ENCODE data around the gene PHPT1.
"Not testable (repeated sequence)": the region's sequence is repeated elsewhere in the genome, so short reads cannot be mapped to it uniquely, and the experiment has no call there.

The PHPT1 gene

DNA sequence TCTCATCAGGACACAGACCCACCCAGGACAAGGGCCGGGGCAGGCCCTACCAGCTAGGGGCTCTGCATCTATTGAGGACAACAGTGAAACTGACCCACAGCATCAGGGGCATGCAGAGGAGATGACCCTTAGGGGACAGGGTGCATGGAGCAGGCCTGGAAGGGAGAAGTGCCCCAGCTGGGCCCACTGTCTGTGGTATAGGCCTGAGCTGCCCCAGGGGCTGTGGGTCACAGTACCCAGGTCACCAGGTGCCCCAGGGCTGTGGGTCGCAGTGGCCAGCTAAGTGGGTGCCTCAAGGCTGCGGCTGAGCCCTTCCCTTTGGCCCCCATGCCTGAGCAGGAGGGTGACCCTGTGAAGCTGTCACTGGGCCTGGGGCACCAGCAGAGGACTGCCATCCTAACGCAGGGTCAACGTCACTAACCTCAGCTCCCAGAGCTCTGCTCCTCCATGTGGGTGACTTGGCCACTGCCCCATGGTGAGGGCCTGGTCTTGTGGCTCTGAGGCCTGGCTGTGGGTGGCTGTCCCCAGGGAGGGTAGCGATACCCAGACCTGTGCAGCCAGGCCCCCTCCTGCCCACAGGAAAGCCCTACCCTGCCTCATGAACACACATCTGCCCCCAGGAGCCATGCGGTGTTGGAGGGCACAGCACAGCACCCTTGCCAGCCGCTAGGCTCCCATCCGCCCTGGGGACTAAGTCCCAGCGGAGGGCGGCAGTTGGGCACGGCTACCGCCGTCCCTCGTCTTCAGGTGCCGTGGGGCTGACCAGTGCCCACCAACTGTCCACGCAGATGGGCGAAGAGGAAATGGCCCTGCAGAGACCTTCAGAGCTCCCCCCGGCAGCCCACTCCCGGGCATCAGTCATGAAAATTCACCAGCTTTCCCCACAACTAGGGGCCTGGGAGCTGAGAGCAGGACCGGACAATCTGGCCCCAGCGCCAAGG, 12.0 kb downstream of the PHPT1 start:
- DNase-seq (ENCODE audit: low read depth), result no peak

DNA sequence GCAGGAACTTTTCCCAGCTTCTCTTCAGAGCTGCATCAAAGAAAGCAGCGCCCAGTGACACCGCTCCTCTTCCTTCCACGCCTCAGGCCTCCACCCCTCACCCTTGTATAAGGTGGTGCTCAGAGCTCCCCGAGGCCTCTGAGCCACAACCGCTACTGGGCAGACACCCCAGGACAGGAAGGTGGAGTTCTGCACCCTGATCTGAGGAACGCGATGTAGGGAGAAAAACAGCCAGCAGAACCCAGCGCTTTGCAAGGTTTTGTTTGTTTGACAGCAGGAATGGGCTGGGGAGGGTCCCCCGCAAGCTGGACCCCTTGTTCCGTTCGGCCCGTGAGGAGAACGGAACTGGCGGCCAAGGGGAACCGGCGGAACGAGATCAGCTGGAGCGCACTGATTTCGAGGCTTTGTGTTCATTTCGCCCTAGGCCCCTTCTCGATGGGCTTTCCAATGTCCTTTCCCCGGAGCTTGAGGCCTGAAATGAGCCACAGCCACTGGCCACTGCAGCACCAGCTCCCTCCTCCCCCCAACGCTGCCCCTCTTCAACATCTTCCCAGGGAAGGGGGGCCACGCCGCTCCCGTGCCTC, 12.8 kb downstream of the PHPT1 start:
- DNase-seq (ENCODE audit: low read depth), result no peak

DNA sequence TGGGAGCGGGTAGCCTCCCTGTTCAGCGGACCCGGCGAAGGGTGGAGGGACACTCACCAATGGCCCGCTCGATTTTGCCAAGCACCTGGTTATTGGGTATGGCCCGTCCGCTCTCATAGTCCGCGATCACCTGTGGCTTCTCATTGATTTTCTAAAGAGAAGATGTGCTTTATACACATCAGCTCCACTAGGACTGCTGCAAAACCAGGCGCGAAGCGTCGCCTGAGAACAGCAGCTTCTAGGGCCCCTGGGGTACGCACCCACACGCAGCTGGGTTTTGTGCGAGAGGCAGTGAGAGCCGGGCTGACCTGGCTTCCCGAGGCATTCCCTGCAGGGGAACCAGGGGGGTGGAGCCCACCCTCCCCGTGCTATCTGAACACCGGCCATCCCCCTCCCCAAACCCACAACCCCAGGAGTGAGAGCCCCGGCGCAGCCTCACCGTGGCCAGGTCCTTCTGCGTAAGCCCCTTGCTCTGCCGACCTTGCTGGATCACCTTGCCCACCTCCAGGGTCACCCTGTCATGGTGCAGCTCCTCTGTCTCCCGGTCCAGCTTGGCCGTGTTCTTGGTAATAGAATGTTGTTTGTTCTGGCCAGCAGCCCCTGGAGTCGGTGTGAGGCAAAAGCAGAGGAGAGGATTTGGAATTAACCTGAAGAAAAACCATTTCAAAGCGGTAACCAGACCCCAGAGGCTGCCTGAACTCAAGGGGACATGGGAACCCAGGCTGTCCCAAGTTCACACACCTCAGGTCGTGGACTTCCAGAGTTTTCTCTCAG, 13.8 kb downstream of the PHPT1 start:
- DNase-seq (ENCODE audit: low read depth), result no peak

DNA sequence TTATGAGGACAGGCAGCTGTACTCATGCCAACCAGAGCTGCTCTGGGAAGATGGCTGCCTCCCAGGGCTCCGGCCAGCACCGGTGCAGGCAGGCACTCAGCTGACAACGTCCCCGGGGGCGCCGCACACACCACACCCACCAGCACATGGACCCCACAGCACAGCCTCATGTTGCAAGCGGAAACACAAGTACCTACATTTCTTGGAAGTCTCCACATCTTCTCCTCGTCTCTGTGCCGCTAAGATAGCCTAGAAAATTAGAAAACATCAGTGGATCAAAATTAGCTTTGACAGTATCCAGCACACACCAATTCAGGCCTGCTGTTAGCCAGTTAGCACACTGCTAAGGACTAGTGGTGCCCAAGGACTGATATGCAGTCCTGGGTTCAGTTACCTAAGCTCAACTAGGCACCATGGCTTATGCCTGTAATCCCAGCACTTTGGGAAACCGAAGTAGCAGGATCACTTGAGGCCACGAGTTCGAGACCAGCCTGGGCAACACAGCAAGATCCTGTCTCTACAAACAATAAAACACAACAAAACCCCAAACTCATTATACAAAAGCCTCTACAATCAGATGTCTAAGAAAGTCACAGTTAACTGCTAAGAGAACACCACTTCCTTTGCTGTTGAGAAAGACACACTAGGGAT, 14.5 kb downstream of the PHPT1 start:
- DNase-seq (ENCODE audit: low read depth), result no peak

DNA sequence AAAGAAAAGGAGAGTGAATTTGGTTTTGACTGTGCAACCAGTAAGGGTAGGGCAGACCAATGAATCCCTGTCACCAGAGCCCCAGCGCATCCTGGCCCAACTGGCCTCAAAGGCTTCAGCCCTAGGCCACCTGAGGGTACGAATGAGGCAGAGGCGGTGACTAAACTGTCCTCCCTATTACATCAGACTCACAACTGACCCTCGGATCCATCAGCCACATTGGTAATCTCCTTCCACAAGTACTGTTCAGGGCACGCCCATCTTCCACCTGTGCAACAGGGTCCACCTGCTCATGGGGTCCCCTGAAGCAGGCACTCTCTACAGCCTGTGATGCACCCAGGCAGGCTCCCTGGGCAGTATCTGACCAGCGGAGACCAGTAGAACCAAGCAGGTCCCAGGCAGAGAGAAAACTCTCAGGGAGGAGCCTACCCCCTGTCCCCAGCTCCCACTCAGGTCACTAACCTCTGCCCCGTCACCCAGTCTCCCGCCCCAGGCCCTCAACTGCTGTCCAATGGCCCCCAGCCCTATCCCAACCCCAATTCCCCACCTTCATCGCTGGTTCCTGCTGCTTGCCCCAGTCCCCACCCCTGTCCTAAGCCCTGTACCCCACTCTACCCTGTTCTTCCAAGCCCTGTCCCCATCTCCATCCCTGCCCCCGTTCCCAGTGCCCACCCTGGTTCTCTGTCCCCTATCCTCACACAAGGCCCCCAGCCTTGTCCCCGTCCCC, 16.0 kb downstream of the PHPT1 start:
- DNase-seq (ENCODE audit: low read depth), result no peak

DNA sequence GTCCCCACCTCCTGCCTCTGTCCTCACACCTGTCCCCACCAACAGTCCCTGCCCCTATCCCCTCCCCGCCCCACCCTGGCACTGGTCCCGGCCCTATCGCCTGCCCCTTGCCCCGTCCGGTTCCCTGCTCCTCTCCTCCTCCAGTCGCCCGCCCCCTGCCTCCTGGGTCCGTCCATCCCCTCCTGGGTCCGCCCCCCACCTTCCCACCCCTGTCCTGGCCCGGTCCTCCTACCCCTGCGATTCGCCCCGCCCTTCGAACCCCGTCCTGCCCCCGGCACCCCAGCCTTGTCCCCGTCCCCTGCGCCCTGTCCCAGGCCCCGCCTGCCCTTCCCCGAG, 16.5 kb downstream of the PHPT1 start:
- DNase-seq (ENCODE audit: low read depth), result no peak

DNA sequence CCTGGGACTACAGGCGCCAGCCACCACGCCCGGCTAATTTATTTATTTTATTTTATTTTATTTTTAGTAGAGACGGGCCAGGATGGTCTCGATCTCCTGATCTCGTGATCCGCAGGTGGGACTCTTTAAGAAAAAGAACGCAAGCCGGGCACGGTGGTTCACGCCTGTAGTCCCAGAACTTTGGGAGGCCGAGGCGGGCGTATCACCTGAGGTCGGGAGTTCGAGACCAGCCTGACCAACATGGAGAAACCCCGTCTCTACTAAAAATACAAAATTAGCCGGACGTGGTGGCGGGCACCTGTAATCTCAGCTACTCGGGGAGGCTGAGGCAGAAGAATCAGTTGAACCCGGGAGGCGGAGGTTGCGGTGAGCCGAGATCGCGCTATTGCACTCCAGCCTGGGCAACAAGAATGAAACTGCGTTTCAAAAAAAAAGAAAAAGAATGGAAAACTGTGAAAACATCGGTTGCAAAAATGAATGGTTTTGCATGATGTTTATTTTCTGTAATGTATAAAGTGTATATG, 17.8 kb downstream of the PHPT1 start:
- DNase-seq (ENCODE audit: low read depth), result not testable (repeated sequence)

DNA sequence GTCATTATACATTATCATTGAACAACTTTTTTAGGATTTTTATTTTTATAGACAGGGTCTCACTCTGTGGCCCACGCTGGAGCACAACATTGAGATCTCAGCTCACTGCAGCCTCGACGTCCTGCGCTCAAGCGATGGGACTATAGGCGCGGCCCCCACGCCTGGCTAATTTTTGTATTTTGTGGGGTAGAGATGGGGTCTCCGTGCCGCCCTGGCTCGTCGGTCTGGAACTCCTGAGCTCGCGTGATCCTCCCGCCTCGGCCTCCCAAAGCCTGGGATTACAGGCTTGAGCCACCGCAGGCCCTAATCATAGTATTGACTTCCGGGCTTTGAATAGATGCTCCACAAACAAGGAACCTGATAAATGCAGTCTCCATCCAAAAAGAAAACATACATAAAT, 18.3 kb downstream of the PHPT1 start:
- DNase-seq (ENCODE audit: low read depth), result no peak

DNA sequence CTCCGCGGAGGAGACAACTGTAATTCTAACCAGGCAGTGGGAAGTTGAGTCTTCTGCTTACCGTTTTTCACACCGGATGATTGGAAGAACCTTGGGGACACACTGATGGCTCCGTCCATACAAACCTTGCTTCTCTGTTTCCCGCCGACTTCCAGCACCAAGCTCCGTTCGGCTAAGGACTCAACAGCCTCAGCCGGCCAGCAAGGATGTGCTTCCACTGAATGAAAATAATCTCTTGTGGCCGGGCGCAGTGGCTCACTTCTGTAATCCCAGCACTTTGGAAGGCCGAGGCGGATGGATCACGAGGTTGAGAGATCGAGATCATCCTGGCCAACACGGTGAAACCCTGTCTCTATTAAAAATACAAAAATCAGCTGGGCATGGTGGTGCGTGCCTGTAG, 18.7 kb downstream of the PHPT1 start:
- no peak for DNase-seq (ENCODE audit: low read depth)

DNA sequence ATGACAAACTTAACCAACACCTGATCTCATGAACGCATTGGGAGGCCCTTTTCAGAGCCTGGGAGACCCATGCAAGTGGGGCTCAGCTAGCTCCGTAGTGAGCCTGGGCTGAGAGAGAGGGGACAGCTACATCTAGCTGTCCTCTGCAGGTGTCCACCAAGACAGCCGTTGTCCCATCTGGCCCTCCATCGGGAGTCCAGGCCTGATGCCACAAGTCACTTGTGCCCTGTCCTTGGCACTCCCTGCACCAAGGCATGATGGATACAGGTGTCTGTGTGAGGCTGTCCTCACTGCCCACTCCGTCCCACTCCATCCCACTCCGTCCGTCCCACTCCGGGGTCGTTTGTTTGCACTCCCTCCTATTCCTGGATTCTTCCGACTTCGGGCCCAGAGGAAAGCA, 19.4 kb downstream of the PHPT1 start:
- DNase-seq (ENCODE audit: low read depth), result no peak

DNA sequence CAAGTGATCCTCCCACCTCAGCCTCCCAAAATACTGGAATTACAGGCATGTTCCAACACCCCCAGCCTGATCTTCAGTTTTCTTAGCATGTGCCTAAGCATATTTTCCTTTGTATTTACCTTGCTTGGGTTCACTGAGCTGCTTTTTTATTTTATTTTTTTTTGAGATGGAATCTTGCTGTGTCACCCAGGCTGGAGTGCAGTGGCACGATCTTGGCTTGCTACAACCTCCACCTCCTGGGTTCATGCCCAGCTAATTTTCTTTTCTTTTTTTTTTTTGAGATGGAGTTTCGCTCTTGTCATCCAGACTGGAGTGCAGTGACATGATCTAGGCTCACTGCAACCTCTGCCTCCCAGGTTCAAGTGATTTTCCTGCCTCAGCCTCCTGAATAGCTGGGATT, 20.4 kb downstream of the PHPT1 start:
- not testable (repeated sequence) for DNase-seq (ENCODE audit: low read depth)

DNA sequence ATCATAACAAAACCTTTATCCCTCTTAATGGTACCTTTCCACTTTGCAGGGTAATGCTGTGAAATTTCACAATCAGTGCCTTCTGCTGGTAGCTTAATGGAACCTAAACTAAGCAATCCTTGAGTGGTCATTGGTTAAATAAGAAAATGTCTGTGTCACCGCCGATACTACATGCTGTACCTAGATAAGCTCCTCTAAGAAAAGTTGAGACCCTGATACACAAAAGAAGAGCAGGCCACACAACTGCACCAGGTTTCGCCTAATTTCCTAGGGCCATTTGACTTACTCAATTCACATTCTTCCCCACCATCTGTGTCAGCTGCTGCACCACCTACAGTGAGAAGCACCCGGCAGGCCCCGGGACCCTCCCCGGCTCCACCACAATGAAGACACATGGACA, 25.9 kb downstream of the PHPT1 start:
- DNase-seq (ENCODE audit: low read depth), result no peak

DNA sequence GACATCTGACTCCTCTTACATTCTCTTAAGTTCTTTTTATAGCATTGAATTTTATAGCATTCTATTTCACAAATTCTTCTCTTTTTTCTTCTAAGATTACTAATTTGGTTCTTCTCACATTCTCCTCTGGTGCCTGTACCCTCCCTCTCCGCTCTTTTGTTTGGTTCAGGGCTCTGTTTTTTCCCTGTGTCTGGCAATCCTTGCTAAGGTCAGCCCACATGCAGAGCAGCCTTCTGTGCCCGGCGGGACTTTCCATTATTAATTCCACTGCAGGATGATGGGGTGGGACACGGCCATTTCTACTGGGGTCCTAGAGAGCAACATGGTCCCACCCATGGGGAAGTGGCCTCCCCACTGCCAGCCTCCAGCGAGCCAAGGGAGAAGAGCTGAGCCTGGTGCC, 27.3 kb downstream of the PHPT1 start:
- no peak for DNase-seq (ENCODE audit: low read depth)

DNA sequence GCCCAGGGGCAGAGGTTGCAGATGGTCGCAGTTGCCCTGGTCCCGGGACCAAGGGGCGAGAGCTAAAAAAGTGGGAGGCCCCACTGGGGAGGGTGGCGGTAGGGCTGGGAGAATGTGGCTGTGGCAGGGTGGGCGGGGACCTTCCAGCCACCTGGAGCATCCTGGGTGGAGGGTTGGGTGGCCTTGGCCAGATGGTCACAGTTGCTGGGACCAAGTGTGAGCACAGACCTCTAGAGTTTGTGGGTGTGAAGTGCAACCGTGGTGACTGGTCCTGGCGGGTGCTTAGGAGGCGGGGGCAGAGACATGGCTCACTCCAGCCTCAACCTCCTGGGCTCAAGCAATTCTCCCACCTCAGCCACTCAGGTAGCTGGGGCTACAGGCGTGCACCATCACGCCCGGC, 31.4 kb downstream of the PHPT1 start:
- DNase-seq (ENCODE audit: low read depth), result no peak

DNA sequence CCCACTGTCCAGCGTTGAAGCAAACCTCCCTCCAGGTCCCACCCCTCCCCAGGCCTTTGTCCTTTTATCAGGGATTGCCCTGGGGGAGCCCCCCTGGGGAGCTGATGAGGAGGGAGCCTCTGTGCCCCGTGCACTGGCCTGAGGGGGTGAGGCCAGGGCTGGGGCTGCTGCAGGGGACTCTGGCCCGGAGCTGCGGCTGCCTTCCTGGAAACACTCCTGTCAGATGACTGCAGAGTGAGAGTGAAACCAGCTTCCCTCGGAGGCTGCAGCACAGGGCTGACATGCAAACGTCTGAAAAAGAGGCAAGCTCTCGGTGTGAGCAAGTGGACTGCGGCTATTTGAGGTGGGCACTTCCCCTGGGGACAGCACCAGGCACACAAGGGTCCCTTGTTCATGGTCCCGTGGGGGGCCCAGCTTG, 32.5 kb downstream of the PHPT1 start:
- DNase-seq (ENCODE audit: low read depth), result no peak

DNA sequence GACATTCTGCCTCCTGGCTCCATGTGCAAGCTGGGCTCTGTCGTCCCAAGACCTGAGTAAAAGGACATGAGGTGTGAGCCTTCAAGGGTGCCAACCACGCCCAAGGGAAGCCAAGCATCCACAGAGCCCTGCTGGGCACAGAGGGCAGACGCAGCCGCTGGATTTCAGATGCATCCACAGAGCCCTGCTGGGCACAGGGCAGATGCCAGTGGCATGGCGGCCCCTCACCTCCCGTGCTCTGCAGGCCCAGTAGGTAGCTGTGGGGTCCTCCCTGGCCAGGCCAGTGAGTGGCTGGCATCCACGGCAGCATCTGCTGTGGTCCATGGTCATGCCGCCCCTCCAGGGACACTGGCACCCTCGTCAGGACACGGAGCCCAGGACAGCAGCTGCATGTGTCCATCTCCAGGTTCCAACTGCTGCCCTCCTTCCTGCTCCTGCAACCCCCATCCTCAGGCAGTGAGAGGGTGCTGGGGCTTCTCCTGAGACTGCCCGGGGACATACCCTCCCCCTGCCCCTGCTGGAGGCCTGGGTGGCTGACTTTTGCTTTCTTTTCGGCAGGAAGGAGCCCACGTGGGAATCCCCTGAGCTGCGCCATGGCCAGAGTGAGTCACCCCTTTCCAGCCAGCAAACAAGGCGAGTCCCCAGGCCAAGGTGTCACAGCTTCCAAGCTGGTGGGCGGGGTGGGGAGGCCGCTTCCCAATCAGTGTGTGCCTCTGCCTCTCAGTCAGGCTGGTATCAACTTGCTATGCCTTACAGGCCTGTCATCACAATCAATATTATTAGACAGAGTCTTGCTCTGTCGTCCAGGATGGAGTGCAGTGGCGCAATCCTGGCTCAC, 33.1 kb downstream of the PHPT1 start:
- DNase-seq (ENCODE audit: low read depth), result peak; percentile 90

DNA sequence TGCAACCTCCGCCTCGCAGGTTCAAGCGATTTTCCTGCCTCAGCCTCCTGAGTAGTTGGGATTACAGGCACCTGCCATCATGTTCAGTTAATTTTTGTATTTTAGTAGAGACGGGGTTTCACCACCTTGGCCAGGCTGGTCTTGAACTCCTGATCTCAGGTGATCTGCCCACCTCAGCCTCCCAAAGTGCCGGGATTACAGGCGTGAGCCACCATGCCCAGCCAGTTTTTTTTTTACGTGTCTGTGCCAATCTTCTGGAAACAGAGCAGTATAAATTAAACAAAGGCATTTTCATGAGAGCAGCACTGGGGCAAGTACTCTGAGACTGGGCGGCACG, 33.7 kb downstream of the PHPT1 start:
- DNase-seq (ENCODE audit: low read depth), result not testable (repeated sequence)

DNA sequence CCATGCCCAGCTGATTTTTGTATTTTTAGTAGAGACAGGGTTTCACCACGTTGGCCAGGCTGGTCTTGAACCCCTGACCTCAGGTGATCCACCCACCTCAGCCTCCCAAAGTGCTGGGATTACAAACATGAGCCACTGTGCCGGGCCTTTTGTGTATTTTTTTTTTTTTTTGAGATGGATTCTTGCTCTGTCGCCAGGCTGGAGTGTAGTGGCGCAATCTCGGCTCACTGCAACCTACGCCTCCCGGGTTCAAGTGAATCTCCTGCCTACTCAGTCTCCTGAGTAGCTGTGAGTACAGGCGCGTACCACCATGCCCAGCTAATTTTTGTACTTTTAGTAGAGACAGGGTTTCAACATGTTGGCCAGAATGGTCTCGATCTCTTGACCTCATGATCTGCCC, 34.5 kb downstream of the PHPT1 start:
- DNase-seq (ENCODE audit: low read depth), result not testable (repeated sequence)

DNA sequence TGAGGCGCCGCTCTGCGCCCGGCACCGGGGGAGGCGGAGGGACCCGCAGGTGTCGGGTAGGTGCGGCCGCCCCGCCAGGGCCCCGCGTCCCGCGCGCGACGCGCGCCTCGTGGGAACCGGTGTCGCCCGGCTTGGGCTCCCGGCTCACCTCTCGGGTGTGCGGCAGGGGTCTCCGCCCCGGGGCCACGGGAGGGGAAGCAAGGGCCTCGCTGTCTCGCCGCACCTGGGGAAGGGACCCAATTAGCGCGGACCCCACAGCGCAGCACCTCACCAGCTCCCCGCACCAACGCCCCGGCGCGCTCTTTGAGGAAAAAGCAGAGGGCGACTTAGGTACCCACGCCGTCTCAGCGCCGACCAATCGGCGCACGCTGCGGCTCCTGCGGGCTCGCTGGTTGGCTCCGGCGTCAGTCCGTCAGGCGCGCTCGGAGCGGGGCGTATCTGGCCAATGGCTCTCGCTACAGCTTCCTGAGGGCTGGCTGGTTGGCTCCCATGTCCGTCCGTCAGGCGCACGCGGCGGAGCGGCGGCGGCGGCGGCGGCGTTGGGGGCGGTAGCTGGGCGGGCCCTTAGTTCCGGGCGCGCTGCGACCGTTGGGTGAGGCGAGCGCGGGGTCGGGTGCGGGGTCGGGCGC, 36.9 kb downstream of the PHPT1 start, which contains the start of gene TRAF2:
TSS of gene TRAF2 (plus strand) at position 567 of the 629 bp plus-strand sequence. CDS start 12,225 bp downstream, outside the sequence.
- DNase-seq (ENCODE audit: low read depth), result peak; percentile 92
